Thoracic aorta endothelial cell (primary cell): Measurements from ENCODE around the gene ZIC3. TPM values are rescaled to one million over a fixed set of nuclear protein-coding genes. Genes with fewer than 3 reads are reported as not detected.

Experiments
- small RNA-seq: library from RNA; depleted of rRNA; stranded (forward); fragments of <200 nt; gene quantifications from one replicate; pipeline ENCODE3, GENCODE V24; 2012
- total RNA-seq: library from RNA; depleted of rRNA; stranded (reverse); fragments of >200 nt; gene quantifications from 2 replicates; pipeline ENCODE4 v1.2.3, GENCODE V29; 2012

ZIC3 gene
- total RNA-seq = not detected in 2 replicates

GRCh38 chrX:137565921-137566745, at the start of gene ZIC3:
ZIC3 (plus strand) TSS chrX:137566127; CDS start chrX:137566692, 565 bp downstream.

Small RNAs within 50 kb of the gene (small RNA-seq; reads per million reads assigned to genes)
- gene RN7SL325P = not detected
